ENCODE data around the gene CHAF1B. TPM values are rescaled to one million over a fixed set of nuclear protein-coding genes. Genes with fewer than 3 reads are reported as not detected.

CHAF1B gene
- total and polyA plus RNA-seq, 9 of the 15 experiments (the other 6 are each of a cell fraction or from before 2014, with no cell fraction given) = 7.5 to 36.8 (median 21.0) TPM

- peak; percentile 41 for TF ChIP-seq MGA (IDR thresholded peaks at IDR 0.05)
- peak; percentile 96 for TF ChIP-seq SMAD1 (IDR thresholded peaks at IDR 0.05; ENCODE audit: low read depth, low read length, partially characterized antibody)
- TF ChIP-seq ZNF57 (CRISPR knock-in tag; IDR thresholded peaks at IDR 0.05) = no peak
- TF ChIP-seq NR0B1 (IDR thresholded peaks at IDR 0.05; ENCODE audit: partially characterized antibody) = no peak
- no peak for TF ChIP-seq POLR2H (tag; IDR thresholded peaks at IDR 0.05; ENCODE audit: low read depth)
- TF ChIP-seq TAF1 (IDR thresholded peaks at IDR 0.05; ENCODE audit: control insufficient read depth, extremely low read depth, insufficient read depth, low read length, severe bottlenecking) = peak; percentile 66
- TF ChIP-seq USF2 (CRISPR knock-in tag; IDR thresholded peaks at IDR 0.05) = 0 out of 2 replicates have a peak, but pooled peaks have one; percentile 34
- TF ChIP-seq SMAD2 (IDR thresholded peaks at IDR 0.05; ENCODE audit: low read depth, low read length) = no peak
- TF ChIP-seq SPI1 (IDR thresholded peaks at IDR 0.05; ENCODE audit: borderline replicate concordance, low read depth, low read length) = no peak
- TF ChIP-seq MEF2D (tag; conservative IDR thresholded peaks at IDR 0.05; ENCODE audit: low read depth) = peak; percentile 71
- TF ChIP-seq HDAC3 (IDR thresholded peaks at IDR 0.05; ENCODE audit: borderline replicate concordance, partially characterized antibody) = peak; percentile 96
- no peak for TF ChIP-seq ADNP (tag; IDR thresholded peaks at IDR 0.05)
- no peak for TF ChIP-seq ZZZ3 (IDR thresholded peaks at IDR 0.05)
- TF ChIP-seq BDP1 (IDR thresholded peaks at IDR 0.05; ENCODE audit: insufficient read depth, insufficient read length) = no peak
Observed at GRCh38 chr21:36429947-36430546, 44.9 kb downstream of the CHAF1B start (continued).
